ES-I3 (cell line): Measurements from ENCODE around the gene SLC6A12.
"Not testable (repeated sequence)": the region's sequence is repeated elsewhere in the genome, so short reads cannot be mapped to it uniquely, and the experiment has no call there.

ENCODE experiments used
- H3K36me3 ChIP-seq: 2 replicates; pipeline ENCODE4 v1.6.1; 2013; ENCODE audit warnings: mild to moderate bottlenecking, low read length, control low read depth, moderate library complexity; ENCODE audit not compliant: insufficient read depth
- H3K4me1 ChIP-seq: 2 replicates; pipeline ENCODE4 v1.6.1; 2013; ENCODE audit warnings: mild to moderate bottlenecking, control low read depth, low read length; ENCODE audit not compliant: insufficient read depth
- H3K9ac ChIP-seq: 2 replicates; pipeline ENCODE4 v1.6.1; 2013; ENCODE audit warnings: low read depth, mild to moderate bottlenecking, low read length, moderate library complexity
- H3K9me3 ChIP-seq: 2 replicates; pipeline ENCODE4 v1.6.1; 2013; ENCODE audit warnings: mild to moderate bottlenecking, low read length, moderate library complexity; ENCODE audit not compliant: control insufficient read depth, insufficient read depth

Gene SLC6A12

DNA sequence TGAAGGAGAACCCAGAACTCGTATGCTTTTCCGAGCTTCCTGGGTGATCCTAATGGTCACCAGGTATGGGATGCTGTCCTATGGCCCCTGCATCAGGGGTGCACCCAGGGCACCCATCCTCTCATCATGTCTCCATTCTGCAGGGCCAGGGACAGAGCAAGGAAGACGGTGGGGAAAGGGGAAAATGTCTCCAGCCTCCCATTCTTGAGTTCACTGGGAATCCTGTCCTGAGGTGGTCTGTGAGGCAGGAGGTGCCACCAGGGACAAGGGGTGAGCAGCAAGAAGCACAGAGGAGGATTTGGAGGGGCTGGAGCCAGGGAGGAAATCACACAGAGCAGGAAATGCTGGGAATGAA, 14.9 kb upstream of the SLC6A12 start:
- no peaks in the 10 kb centered on the region for H3K9me3 ChIP-seq
- H3K36me3 ChIP-seq = no peaks in the 10 kb centered on the region
- H3K4me1 ChIP-seq = 0 out of 2 replicates have a peak, but pooled peaks cover 7% of the 10 kb centered on the region
- no peak overlapping the region for H3K9ac ChIP-seq

DNA sequence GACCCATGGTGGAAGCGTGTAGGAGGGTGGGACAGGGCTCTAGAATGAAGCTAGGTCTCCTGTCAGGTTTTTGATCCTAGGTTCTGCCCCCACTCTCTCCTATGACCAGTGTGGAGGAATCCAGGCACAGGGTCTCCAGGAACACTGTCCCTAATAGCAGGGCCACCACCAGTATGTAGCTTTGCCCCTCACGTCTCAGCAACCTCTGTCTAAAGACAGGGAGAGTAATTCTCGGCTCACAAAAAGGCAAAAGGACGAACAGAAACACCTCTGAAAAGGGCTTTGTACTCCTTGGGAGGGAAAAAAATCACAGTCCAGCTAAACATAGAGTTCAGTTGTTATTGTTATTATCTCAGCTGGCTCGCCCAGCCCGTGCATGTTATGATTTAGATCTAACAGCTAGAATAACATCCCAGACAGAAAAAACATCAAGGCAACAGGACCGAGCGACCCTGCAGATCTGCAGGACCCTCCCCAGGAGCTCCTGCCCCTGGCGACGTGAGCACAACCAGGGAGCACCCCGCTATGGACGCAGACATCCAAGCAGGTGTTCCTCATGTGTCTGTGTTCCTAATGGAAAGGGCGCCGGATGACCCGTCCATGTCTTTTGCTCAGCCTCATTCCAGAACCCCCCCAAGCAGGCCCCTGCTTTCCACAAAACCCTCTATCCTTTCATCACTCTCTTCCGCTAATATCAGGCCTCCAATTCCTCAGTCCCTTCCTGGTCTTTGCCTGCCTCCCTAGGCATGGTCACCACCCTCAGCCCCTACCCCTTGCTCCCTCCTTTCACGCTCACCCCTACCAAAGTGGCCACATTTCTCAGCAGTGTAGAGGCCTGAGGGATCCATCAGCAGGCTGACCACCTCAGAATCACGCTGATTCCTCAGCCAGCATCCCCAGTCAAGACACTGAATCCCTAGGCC, 14.2 kb upstream of the SLC6A12 start:
- H3K36me3 ChIP-seq = no peaks in the 10 kb centered on the region
- no peaks in the 10 kb centered on the region for H3K9me3 ChIP-seq
- H3K4me1 ChIP-seq = 0 out of 2 replicates have a peak, but pooled peaks cover 7% of the 10 kb centered on the region
- no peak overlapping the region for H3K9ac ChIP-seq

DNA sequence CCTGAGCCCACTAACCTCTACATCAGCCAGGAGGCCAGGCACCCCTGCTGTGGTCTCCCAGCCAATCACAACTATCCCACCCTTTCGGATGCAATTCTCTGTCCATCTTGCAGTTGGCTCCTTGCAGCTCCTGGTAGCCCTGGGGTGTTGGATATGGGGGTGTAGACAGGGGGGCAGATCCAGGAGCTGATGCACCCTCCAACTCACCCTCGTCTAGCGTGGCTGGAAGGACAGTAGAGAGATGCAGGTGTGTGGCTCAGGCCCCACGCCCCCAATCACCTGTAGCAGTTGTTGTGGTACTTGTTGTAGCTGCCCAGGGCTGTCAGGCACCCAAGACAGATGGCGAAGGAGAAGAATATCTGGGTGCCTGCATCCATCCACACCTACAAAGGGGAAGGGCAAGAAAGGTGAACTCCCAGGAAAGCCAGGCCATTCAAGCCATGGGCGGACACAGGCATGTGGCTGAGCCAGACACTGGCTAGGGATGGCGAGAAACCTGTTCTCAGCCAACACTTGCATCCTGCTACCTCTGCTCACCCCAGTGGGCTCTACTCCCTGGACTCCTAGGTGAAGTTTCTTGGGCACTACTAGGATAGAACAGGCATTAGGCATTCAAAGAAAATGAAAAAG, 13.4 kb upstream of the SLC6A12 start:
- Histone ChIP-seq H3K9ac (no peak overlapping the region), H3K4me1 (0 out of 2 replicates have a peak, but pooled peaks cover 7% of the 10 kb centered on the region), H3K9me3 (no peaks in the 10 kb centered on the region), H3K36me3 (no peaks in the 10 kb centered on the region)

DNA sequence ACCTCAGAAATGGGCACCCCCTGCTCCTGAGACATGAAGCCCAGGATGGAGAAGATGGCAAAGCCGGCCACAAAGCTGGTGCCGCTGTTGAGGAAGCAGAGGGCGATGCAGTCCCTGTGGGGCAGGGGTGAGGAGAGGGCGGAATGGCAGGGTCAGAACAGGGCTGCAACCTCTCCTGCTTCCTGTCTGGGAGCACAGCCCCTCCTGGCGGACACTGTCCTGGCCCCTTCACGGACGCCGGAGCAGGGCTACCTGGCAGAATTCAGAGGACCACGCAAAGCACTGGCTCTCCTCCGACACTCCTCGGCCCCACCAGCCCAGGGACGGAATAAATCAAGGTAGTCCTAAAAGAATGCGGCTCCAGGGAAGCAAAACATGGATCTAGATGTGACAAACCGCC, 12.4 kb upstream of the SLC6A12 start:
- Histone ChIP-seq H3K36me3 (no peaks in the 10 kb centered on the region), H3K9ac (no peak overlapping the region), H3K4me1 (0 out of 2 replicates have a peak, but pooled peaks cover 5% of the 10 kb centered on the region), H3K9me3 (no peaks in the 10 kb centered on the region)

DNA sequence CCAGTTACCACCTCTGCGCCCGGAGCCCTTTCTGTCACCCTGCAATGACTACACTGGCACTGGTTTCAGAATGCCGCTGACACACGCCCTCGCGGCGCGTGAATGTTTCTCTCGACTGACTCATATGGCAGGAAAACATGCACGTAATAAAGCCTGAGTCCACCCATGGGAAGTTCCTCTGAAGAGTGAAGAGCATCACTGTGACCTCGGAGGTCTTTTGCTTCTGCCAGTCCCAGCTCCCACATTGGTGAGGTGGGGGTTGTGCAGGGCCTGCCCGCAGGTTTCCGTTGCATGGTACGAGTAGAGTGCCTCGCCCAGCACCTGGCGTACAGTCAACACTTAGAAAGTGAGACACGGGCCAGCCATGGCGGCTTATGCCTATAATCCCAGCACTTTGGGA, 11.1 kb upstream of the SLC6A12 start:
- H3K36me3 ChIP-seq = no peaks in the 10 kb centered on the region
- H3K9ac ChIP-seq = no peak overlapping the region
- no peaks in the 10 kb centered on the region; the same call in 1 of the 2 replicates for H3K4me1 ChIP-seq
- no peaks in the 10 kb centered on the region for H3K9me3 ChIP-seq

DNA sequence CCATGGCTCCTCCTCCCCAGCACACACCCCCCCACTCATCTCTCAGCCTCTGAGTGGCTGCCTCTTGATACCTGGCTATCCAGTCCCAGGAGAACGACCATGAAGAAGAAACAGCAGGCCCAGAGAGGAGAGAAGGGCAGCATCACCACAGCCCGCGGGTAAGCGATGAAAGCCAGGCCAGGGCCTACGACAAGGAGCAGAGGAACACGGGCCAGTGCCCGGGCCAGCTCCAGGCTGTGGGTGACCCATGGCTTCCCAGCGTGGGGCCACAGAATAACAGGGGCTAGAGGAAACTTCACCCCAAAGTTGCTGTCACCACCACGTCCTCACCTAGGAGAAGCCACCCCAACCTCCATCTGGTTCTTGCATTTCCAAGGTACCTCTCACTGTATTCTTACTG, 10.4 kb upstream of the SLC6A12 start:
- H3K9me3 ChIP-seq = no peaks in the 10 kb centered on the region
- no peaks in the 10 kb centered on the region for H3K36me3 ChIP-seq
- H3K4me1 ChIP-seq = no peaks in the 10 kb centered on the region; the same call in 1 of the 2 replicates
- H3K9ac ChIP-seq = no peak overlapping the region

DNA sequence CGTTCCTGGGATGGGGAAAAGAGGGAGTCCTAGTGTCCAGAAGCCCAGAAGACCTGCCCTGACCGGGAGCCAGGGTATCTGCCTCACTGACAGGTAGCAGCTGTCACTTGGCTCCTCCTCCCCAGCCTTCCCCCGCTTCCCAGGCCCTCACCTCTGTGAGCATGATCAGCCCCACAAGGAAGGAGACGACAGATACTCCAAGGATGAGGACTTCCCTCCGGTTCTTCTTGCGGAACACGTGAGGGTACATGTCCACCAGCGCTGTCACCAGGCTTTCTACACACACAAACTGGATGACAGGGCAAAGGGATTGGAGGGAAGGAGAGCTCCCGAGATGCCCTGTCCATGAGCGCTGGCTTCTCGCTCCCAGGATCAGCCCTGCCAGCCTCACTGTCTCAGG, 9.9 kb upstream of the SLC6A12 start:
- H3K4me1 ChIP-seq = no peaks in the 10 kb centered on the region; the same call in 1 of the 2 replicates
- H3K9me3 ChIP-seq = no peaks in the 10 kb centered on the region
- no peaks in the 10 kb centered on the region for H3K36me3 ChIP-seq
- no peak overlapping the region for H3K9ac ChIP-seq

DNA sequence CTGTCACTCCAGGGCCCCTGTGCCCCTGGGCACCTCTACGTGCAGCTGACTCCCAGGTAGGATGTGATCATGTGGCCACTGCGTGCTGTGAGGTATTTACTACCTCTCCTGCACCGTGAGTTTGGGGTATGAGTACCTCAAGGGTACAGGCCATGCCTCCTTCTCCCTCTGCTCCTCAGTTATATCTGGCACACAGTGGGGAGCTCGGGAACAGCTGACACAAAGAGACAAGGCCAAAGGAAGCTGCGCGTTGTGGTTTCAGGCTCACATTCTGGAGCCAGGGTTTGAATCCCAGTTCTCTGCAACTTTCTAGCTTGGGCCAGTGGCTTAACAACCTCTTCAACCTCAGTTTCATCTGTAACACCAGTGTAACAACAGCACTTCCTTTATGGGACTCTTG, 7.8 kb upstream of the SLC6A12 start:
- no peaks in the 10 kb centered on the region for H3K9me3 ChIP-seq
- H3K9ac ChIP-seq = no peak overlapping the region
- H3K4me1 ChIP-seq = no peaks in the 10 kb centered on the region; the same call in 1 of the 2 replicates
- H3K36me3 ChIP-seq = no peaks in the 10 kb centered on the region

DNA sequence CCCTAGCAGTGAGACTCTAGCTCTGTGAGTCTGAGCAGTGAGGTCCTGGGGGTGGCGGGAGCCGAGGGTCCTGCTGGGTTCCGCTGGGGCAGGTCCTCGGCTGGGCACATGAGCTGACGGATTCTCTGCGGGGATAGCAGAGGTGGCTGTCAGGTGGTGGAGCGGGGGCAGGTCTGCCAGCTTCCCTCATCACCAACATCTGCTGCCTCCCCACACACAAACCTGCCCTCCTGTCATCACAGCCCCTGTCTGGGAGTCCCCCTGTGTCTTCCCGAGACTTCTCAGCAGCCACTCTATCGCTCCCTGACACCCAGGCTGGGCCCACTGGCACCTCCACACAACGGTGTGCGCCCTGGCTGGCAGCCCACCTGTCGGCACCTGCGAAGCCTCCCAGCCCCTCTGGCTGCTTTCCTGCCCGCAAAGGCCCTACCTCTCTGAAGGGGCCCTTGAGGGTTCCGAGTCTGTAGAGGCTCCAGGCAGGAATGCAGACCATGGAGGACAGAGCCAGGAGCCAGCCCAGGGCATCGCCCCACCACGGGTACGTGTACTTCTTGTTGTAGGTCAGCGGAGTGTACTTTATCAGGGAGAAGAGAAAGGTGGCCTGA, 7.1 kb upstream of the SLC6A12 start:
- H3K9me3 ChIP-seq = no peaks in the 10 kb centered on the region

DNA sequence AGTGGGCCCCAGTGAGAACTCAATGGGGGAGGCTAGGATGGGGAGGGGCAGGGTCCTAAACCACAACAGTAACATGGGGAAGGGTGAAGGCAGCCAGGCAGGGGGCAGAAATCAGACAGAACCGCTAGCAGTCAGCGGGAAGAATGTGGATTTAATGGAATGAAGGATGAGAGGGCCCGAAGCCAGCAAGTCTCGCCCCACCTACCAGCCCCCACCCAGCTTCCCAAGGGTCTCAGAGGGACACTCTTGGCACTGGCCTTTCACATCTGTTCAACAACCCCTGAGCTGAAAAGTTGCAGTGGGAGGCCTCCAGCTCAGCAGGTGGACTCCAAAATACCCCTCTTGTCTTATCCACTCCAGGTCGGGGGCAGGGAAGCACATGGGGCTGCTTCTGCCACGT, 6.5 kb upstream of the SLC6A12 start:
- Histone ChIP-seq H3K9ac (no peak overlapping the region), H3K4me1 (no peaks in the 10 kb centered on the region; the same call in 1 of the 2 replicates), H3K9me3 (no peaks in the 10 kb centered on the region), H3K36me3 (no peaks in the 10 kb centered on the region)

More for the DNA sequence above, 7.1 kb upstream of the SLC6A12 start:
- Histone ChIP-seq H3K36me3 (no peaks in the 10 kb centered on the region), H3K4me1 (no peaks in the 10 kb centered on the region; the same call in 1 of the 2 replicates), H3K9ac (no peak overlapping the region)

DNA sequence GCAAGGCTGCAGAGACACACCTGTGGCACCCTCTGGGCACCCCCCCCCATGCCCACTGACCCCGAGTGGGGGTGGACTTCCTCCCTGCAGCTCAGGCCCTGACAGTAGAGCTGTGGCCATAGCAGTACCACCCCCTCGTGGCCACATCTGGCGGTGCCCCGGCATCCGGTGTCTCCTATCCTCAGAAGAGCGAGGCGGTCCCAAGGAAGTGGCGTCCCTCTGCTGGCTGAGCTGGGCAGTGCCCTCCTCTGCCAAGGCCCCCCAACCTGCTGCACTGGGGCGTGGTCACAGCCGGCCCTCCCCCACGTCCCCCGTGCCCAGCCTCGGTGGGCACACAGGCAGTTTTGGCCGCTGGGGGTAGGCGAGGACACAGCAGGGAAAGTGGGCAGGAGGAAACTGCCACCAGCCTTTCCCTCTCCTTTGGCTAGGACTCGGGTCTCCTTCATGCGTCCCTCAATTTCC, 6.0 kb upstream of the SLC6A12 start:
- Histone ChIP-seq H3K9me3 (no peaks in the 10 kb centered on the region), H3K36me3 (no peaks in the 10 kb centered on the region), H3K4me1 (no peaks in the 10 kb centered on the region; the same call in 1 of the 2 replicates), H3K9ac (no peak overlapping the region)

DNA sequence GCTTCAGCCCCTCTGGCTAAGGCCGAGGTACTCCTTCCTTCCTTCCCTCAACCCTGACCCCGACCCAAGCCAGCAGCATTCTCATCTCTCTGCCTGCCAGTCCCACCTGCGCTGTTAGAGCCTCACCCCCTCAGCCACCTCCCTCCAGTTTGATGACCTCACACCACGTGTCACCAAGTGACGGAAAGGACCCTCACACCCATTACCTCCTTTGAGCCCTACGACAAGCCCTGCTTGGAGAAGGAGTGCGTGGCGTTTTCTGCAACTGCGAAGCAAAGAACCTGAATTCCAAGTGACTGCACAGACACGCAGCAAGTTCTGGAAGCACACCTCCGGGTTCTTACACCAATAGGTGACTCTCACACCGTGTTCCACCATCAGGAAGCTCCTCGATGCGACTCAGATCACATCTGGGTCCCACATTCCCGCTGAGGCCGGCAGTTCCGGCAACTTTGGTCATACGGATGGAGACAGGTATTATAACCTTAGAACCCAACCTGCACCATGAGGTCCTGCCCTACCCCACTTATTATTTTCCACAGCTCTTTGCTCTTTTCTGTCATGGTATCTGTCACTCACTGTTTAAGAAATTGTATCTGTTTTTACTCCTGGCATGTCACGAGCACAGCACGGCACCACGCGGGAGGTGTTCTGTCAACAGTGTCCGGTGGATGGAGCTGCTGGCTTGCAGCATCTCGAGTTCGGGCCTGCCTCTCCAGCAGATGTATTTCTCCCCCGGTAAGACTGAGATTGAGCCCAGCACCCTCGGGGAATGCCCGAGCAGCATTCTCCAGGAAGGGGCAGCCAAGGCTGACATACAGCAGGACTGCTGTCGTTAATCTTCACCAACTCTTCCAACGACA, 5.0 kb upstream of the SLC6A12 start:
- no peaks in the 10 kb centered on the region for H3K9me3 ChIP-seq
- peaks cover 2% of the 10 kb centered on the region; the same call in 1 of the 2 replicates for H3K4me1 ChIP-seq
- no peak overlapping the region for H3K9ac ChIP-seq
- no peaks in the 10 kb centered on the region for H3K36me3 ChIP-seq

DNA sequence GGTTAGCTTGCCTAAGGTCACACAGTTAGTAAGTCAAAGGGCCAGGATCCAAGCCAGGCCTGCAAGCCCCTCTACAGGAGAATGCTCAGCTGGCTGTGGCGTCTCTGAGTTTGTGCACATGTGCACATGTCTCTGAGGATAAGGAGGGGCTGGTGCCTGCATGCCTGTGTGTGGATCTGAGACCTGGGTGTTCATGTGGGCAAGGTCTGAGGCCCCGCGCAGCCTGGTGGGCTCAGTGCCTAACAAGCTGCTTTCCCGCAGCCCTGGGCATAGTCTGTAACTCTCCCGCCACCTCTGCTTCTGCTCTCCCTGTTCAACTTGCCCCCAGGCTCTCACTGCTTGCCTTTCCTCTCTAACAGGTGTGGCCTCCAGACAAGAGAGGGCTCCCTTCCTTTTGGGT, 4.3 kb upstream of the SLC6A12 start:
- Histone ChIP-seq H3K9me3 (no peaks in the 10 kb centered on the region), H3K4me1 (peaks cover 9% of the 10 kb centered on the region; the same call in 1 of the 2 replicates), H3K36me3 (no peaks in the 10 kb centered on the region), H3K9ac (no peak overlapping the region)

DNA sequence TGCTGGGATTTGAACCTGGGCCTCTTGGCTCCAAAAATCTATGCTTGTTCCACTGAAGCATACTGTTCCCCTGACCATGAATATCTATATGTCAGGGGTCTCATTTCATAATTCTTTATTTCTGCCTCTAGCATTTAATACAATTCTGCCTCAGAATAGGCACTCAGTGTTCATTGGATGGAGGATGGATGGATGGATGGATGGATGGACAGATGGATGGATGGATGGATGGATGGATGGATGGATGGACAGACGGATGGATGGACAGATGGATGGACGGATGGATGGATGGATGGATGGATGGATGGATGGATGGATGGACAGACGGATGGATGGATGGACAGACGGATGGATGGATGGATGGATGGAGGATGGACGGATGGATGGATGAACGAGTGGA, 3.1 kb upstream of the SLC6A12 start:
- not testable (repeated sequence) for H3K36me3 ChIP-seq, H3K9ac ChIP-seq, H3K9me3 ChIP-seq
- H3K4me1 ChIP-seq = peaks cover 16% of the 10 kb centered on the region; the same call in 1 of the 2 replicates
